HG03025 (cell line): ENCODE measurements around the gene MRAP2.
A peak's percentile ranks its signal among the peaks of the same experiment; 100 is the strongest.
"Not testable (repeated sequence)": the region's sequence is repeated elsewhere in the genome, so short reads cannot be mapped to it uniquely, and the experiment has no call there.

Source experiments
- ATAC-seq: cut with Tn5 transposase; IDR thresholded peaks from one replicate; pipeline ENCODE4 v1.9.1; 2021; ENCODE audit warnings: mild to moderate bottlenecking, moderate library complexity; ENCODE audit not compliant: unreplicated experiment, low FRiP score

MRAP2 gene

DNA sequence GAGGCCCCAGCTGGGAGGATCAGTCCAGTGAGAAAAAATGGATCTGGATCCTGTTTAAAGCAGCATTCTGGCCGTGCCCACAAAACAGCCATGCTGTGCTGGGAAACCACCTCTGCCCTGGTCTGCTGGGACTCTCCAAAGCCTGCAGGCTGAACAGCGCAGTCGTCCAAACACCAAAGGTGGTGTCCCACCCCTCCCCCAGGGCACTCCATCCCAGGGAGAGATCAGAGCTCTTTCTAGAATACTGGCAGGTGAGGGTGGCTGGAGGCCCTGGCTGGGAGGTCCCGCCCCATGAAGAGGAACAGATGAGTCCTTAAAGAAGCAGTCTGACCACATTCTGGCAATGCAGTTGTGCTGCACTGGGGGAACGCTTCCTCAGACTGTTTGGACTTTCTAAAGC lies 84.6 kb downstream of the MRAP2 start:
- ATAC-seq: no peak

DNA sequence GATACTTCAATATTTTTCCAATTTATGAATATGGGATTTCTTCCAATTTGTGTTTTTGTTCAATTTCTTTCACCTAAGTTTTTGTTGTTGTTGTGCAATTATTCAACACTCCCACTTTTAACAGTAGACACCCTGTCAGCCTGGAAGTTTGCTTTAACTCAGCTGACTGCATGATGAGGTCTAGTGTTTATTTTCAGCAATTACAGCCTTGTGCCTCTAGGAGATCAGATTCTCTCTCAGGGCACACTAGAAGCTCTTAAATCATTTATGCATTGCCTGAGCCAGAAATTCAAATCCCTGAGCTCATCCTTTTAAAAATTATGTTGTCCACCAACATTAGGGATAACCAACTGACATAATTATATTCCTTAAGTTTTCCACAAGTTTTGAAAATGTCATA lies 85.7 kb downstream of the MRAP2 start:
- ATAC-seq: no peak

GRCh38 chr6:84123186-84123585 lies 89.6 kb downstream of the MRAP2 start:
- peak; percentile 67 for ATAC-seq

DNA sequence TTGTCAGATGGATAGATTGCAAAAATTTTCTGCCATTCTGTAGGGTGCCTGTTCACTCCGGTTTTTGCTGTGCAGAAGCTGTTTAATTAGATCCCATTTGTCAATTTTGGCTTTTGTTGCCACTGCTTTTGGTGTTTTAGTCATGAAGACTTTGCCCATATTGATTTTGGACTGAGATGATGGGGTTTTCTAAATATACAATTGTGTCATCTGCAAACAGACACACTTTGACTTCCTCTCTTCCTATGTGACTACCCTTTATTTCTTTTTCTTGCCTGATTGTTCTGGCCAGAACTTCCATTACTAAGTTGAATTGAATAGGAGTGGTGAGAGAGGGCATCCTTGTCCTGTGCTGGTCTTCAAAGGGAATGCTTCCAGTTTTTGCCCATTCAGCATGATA lies 96.0 kb downstream of the MRAP2 start:
- not testable (repeated sequence) for ATAC-seq

DNA sequence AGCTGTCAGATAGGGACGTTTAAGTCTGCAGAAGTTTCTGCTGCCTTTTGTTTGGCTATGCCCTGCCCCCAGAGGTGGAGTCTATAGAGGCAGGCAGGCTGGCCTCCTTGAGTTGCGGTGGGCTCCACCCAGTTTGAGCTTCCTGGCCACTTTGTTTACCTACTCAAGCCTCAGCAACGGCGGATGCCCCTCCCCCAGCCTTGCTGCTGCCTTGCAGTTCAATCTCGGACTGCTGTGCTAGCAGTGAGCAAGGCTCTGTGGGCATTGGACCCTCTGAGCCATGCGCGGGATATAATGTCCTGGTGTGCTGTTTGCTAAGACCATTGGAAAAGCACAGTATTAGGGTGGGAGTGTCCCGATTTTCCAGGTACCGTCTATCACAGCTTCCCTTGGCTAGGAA lies 99.8 kb downstream of the MRAP2 start:
- not testable (repeated sequence) for ATAC-seq

GRCh38 chr6:84135291-84135690 lies 101.7 kb downstream of the MRAP2 start:
- no peak for ATAC-seq

- no peak for ATAC-seq
Observed at GRCh38 chr6:84136364-84137050, 102.9 kb downstream of the MRAP2 start.

- ATAC-seq: no peak
Observed at GRCh38 chr6:84137051-84137375, 103.4 kb downstream of the MRAP2 start.

- ATAC-seq: no peak
Observed at GRCh38 chr6:84137989-84138575, 104.5 kb downstream of the MRAP2 start.

- no peak for ATAC-seq
Observed at GRCh38 chr6:84139311-84139710, 105.7 kb downstream of the MRAP2 start.
